ENCODE measurements around the gene SEZ6L2.
"Not testable (repeated sequence)": the region's sequence is repeated elsewhere in the genome, so short reads cannot be mapped to it uniquely, and the experiment has no call there.

DNA sequence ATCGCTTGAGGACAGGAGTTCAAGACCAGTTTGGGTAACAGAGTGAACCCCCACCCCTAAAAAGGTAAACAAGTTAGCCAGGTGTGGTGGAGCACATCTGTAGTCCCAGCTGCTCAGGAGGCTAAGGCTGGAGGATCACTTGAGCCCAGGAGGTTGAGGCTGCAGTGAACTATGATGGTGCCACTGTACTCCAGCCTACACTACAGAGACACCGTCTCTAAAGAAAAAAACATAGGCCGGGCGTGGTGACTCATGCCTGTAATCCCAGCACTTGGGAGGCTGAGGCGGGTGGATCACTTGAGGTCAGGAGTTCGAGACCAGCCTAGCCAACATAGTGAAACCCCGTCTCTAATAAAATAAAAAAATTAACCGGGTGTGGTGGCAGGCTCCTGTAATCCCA lies 30.3 kb downstream of the SEZ6L2 start:
- TF ChIP-seq, protein P1, sequence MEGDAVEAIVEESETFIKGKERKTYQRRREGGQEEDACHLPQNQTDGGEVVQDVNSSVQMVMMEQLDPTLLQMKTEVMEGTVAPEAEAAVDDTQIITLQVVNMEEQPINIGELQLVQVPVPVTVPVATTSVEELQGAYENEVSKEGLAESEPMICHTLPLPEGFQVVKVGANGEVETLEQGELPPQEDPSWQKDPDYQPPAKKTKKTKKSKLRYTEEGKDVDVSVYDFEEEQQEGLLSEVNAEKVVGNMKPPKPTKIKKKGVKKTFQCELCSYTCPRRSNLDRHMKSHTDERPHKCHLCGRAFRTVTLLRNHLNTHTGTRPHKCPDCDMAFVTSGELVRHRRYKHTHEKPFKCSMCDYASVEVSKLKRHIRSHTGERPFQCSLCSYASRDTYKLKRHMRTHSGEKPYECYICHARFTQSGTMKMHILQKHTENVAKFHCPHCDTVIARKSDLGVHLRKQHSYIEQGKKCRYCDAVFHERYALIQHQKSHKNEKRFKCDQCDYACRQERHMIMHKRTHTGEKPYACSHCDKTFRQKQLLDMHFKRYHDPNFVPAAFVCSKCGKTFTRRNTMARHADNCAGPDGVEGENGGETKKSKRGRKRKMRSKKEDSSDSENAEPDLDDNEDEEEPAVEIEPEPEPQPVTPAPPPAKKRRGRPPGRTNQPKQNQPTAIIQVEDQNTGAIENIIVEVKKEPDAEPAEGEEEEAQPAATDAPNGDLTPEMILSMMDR (IDR thresholded peaks at IDR 0.05), result not testable (repeated sequence)
- TF ChIP-seq ZFX (IDR thresholded peaks at IDR 0.05; ENCODE audit: borderline replicate concordance), result not testable (repeated sequence)
